H9 (cell line): ENCODE measurements around the gene SH3GL3. TPM values are rescaled to one million over a fixed set of nuclear protein-coding genes. Genes with fewer than 3 reads are reported as not detected.

ENCODE experiments used
- DNase-seq: peaks from one replicate; pipeline ENCODE4 v3.0.0-alpha.2; 2017
- H2AFZ ChIP-seq: one replicate; pipeline ENCODE4 v1.6.1; 2013; ENCODE audit warnings: mild to moderate bottlenecking, low read length, control low read depth, moderate library complexity
- H2AK5ac ChIP-seq: 2 replicates; pipeline ENCODE4 v1.6.1; 2013; ENCODE audit warnings: low read length, control low read depth, mixed read lengths; ENCODE audit not compliant: insufficient read length
- H2BK120ac ChIP-seq: one replicate; pipeline ENCODE4 v1.6.1; 2013; ENCODE audit warnings: low read depth, mild to moderate bottlenecking, low read length, control low read depth, inconsistent platforms; ENCODE audit not compliant: poor library complexity, severe bottlenecking
- H2BK12ac ChIP-seq: 2 replicates; pipeline ENCODE4 v1.6.1; 2013; ENCODE audit warnings: low read length, control low read depth, mixed read lengths, low read depth; ENCODE audit not compliant: insufficient read length
- H2BK15ac ChIP-seq: 2 replicates; pipeline ENCODE4 v1.6.1; 2013; ENCODE audit warnings: low read depth, low read length, control low read depth
- H2BK20ac ChIP-seq: one replicate; pipeline ENCODE4 v1.6.1; 2013; ENCODE audit warnings: low read depth, mild to moderate bottlenecking, low read length, control low read depth, inconsistent platforms; ENCODE audit not compliant: poor library complexity, severe bottlenecking
- H2BK5ac ChIP-seq: 2 replicates; pipeline ENCODE4 v1.6.1; 2013; ENCODE audit warnings: low read length, control low read depth, mixed read lengths; ENCODE audit not compliant: insufficient read length
- H3K14ac ChIP-seq: 2 replicates; pipeline ENCODE4 v1.6.1; 2013; ENCODE audit warnings: low read length, control low read depth; ENCODE audit not compliant: insufficient read depth
- H3K18ac ChIP-seq: 2 replicates; pipeline ENCODE4 v1.6.1; 2013; ENCODE audit warnings: low read depth, mild to moderate bottlenecking, mixed read lengths, low read length, control low read depth; ENCODE audit not compliant: insufficient read length
- H3K23ac ChIP-seq: 2 replicates; pipeline ENCODE4 v1.6.1; 2013; ENCODE audit warnings: low read length, control low read depth, mixed read lengths, low read depth; ENCODE audit not compliant: insufficient read length
- H3K23me2 ChIP-seq: 2 replicates; pipeline ENCODE4 v1.6.1; 2013; ENCODE audit warnings: low read depth, mild to moderate bottlenecking, mixed read lengths, low read length, control low read depth; ENCODE audit not compliant: insufficient read length, poor library complexity, severe bottlenecking
- H3K27ac ChIP-seq: 2 replicates; pipeline ENCODE4 v1.5.1; 2013; ENCODE audit warnings: low read length, control low read depth, mixed read lengths, low read depth; ENCODE audit not compliant: insufficient read length
- H3K27me3 ChIP-seq: 2 replicates; pipeline ENCODE4 v1.6.1; 2013; ENCODE audit warnings: low read length, control low read depth, inconsistent platforms; ENCODE audit not compliant: insufficient read depth
- H3K4ac ChIP-seq: 2 replicates; pipeline ENCODE4 v1.6.1; 2013; ENCODE audit warnings: low read depth, mild to moderate bottlenecking, control low read depth, inconsistent platforms, low read length, moderate library complexity
- H3K4me1 ChIP-seq: 2 replicates; pipeline ENCODE4 v1.6.1; 2013; ENCODE audit warnings: low read length, control low read depth, inconsistent platforms; ENCODE audit not compliant: insufficient read depth
- H3K4me2 ChIP-seq: 2 replicates; pipeline ENCODE4 v1.6.1; 2013; ENCODE audit warnings: low read length, control low read depth, mixed read lengths; ENCODE audit not compliant: insufficient read length, insufficient read depth
- H3K56ac ChIP-seq: 2 replicates; pipeline ENCODE4 v1.6.1; 2013; ENCODE audit warnings: low read depth, mild to moderate bottlenecking, mixed read lengths, low read length, control low read depth; ENCODE audit not compliant: insufficient read length
- H3K79me1 ChIP-seq: 2 replicates; pipeline ENCODE4 v1.6.1; 2013; ENCODE audit warnings: low read depth, mild to moderate bottlenecking, moderate library complexity, low read length, control low read depth, inconsistent platforms; ENCODE audit not compliant: insufficient read depth, poor library complexity, severe bottlenecking
- H3K79me2 ChIP-seq: 2 replicates; pipeline ENCODE4 v1.6.1; 2013; ENCODE audit warnings: low read length, control low read depth, inconsistent platforms; ENCODE audit not compliant: insufficient read depth
- H3K9ac ChIP-seq: 2 replicates; pipeline ENCODE4 v1.6.1; 2013; ENCODE audit warnings: low read length, control low read depth, mixed read lengths; ENCODE audit not compliant: insufficient read length; ENCODE audit errors: extremely low read depth
- H3K9me3 ChIP-seq: one replicate; pipeline ENCODE4 v1.6.1; 2013; ENCODE audit warnings: low read depth, low read length, inconsistent platforms; ENCODE audit not compliant: control insufficient read depth
- H3T11ph ChIP-seq: one replicate; pipeline ENCODE4 v1.6.1; 2013; ENCODE audit warnings: mild to moderate bottlenecking, low read length, control low read depth, inconsistent platforms
- H4K20me1 ChIP-seq: one replicate; pipeline ENCODE4 v1.6.1; 2013; ENCODE audit not compliant: control insufficient read depth, insufficient read length, insufficient read depth
- H4K5ac ChIP-seq: 2 replicates; pipeline ENCODE4 v1.6.1; 2013; ENCODE audit warnings: low read depth, mild to moderate bottlenecking, mixed read lengths, low read length, control low read depth; ENCODE audit not compliant: insufficient read length
- H4K8ac ChIP-seq: replicated peaks from 2 replicates; pipeline ENCODE4 v1.6.1; 2013; ENCODE audit warnings: low read length, control low read depth, mixed read lengths, low read depth; ENCODE audit not compliant: insufficient read length
- H4K91ac ChIP-seq: 2 replicates; pipeline ENCODE4 v1.6.1; 2013; ENCODE audit warnings: low read depth, mild to moderate bottlenecking, moderate library complexity, mixed read lengths, low read length, control low read depth; ENCODE audit not compliant: insufficient read length
- H3K27ac Mint-ChIP-seq, 3 experiments: 2 replicates in 2 of 3; 3 replicates in 1 of 3; pipeline ENCODE4 v1.8.0; 2020 to 2021; ENCODE audit warnings: mixed read lengths in 3 of 3, mild to moderate bottlenecking in 1 of 3, moderate library complexity in 1 of 3
- H3K27me3 Mint-ChIP-seq: 2 replicates; pipeline ENCODE4 v1.8.0; 2021; ENCODE audit warnings: low read depth, mild to moderate bottlenecking, moderate library complexity, mixed read lengths
- H3K36me3 Mint-ChIP-seq, 3 experiments: 2 replicates in 2 of 3; 3 replicates in 1 of 3; pipeline ENCODE4 v1.8.0; 2020 to 2021; ENCODE audit warnings: low read depth in 3 of 3, mixed read lengths in 3 of 3; ENCODE audit not compliant: insufficient read depth in 1 of 3
- H3K4me1 Mint-ChIP-seq, 2 experiments: 2 replicates each; pipeline ENCODE4 v1.8.0; 2020; ENCODE audit warnings: mixed read lengths in 2 of 2
- H3K4me3 Mint-ChIP-seq, 2 experiments: 2 replicates in 1 of 2; 3 replicates in 1 of 2; pipeline ENCODE4 v1.8.0; 2020 to 2021; ENCODE audit warnings: mild to moderate bottlenecking in 2 of 2, mixed read lengths in 2 of 2, moderate library complexity in 1 of 2
- H3K9me3 Mint-ChIP-seq, 2 experiments: 2 replicates in 1 of 2; 3 replicates in 1 of 2; pipeline ENCODE4 v1.8.0; 2020; ENCODE audit warnings: mild to moderate bottlenecking in 2 of 2, mixed read lengths in 2 of 2, moderate library complexity in 1 of 2
- CTCF ChIP-seq: fragments of 200-600 bp; sonication (generic); conservative IDR thresholded peaks from 3 replicates; pipeline ENCODE4 v1.8.0; 2021; ENCODE audit warnings: antibody characterized with exemption, mild to moderate bottlenecking
- WGBS: extraction: QIAGEN DNeasy Blood & Tissue Kit; methylation state at CpG from one replicate; pipeline ENCODE4 v1.1.7; 2013; ENCODE audit warnings: missing lambda C conversion rate, low lambda C conversion rate, mixed read lengths; ENCODE audit not compliant: insufficient read length; ENCODE audit errors: extremely low coverage; 5-methylcytosine and 5-hydroxymethylcytosine counted together
- long read RNA-seq: library from polyadenylated mRNA; unstranded; transcript quantifications from one replicate; pipeline ENCODE4 v2.0.0, GENCODE V29; 2020
- total RNA-seq: library from RNA; stranded (reverse); gene quantifications from 2 replicates; pipeline ENCODE4 v1.2.1, GENCODE V29; 2021

Gene SH3GL3
- total RNA-seq = 11.0 and 11.2 TPM in 2 replicates
- long read RNA-seq, partial matches to known transcripts = 0 of 4 reads
- long read RNA-seq, other reads (novel, unspliced or antisense) = 1 of 4 reads

DNA sequence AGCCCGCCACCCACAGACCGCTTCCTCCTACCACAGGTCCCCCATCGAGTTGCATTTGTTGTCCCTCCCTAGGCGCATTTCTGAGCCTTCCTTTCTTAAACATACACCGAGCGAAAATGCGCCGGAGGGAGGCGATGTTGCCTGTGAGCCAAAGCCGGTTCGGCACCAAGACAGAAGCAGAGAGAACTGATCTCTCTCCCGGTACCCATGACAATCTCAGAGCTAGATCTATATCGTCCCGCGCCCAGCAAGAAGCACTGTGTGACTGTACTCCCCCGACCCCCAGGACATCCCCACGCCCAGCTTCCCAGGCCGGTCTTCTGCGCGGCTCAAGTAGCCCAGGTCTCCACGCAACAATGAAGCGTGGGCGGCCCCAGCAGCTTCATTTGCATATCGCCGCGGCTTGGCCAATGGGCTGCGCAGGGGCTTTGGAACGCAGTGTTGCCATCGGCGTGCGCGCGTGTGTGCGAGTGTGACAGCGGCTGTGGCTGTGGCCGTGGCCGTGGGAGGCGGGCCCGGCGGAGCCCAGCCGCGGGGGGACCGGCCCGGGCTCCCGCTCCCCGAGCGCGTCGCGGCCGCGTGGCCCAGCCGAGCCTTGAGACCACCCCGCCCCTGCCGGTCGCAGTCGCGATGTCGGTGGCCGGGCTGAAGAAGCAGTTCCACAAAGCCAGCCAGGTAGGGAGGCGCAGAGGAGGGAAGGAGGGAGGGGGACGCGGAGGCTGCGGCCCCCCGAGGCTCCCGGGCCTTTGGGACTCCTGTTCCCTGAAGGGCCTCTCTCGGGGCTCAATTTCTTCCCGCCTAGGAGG lies at the start of gene SH3GL3:
Gene SH3GL3, plus strand, starts transcription at position 438 of the 806 bp plus-strand sequence. Its CDS starts 193 bp downstream, at position 631.
- H3K4me3 Mint-ChIP-seq = peak within 1 kb of the TSS; percentile 83 to 94
- H3K23me2 ChIP-seq = peaks cover 9% of the 10 kb centered on the region
- H3K4ac ChIP-seq = no peak within 1 kb of the TSS
- H3K27me3 Mint-ChIP-seq = peaks cover 33% of the 10 kb centered on the region
- H3K23ac ChIP-seq = no peak within 1 kb of the TSS
- no peak within 1 kb of the TSS for H2AFZ ChIP-seq
- no peaks in the 10 kb centered on the region; a peak in 1 of 7 replicates for H3K36me3 Mint-ChIP-seq
- H2BK20ac ChIP-seq = no peak within 1 kb of the TSS
- peak within 1 kb of the TSS; percentile 24 for H3K9ac ChIP-seq
- H3K9me3 Mint-ChIP-seq = peaks cover 0 to 2% of the 10 kb centered on the region in 2 experiments; a peak in 1 of 5 replicates
- H2AK5ac ChIP-seq = no peak within 1 kb of the TSS
- H4K5ac ChIP-seq = no peak within 1 kb of the TSS
- no CpG with 5 or more reads among the region's 68 CpGs for WGBS
- no peaks in the 10 kb centered on the region; the same call in 1 of the 2 replicates for H3K27me3 ChIP-seq
- H3K4me2 ChIP-seq = peak within 1 kb of the TSS; percentile 79
- H3K4me1 ChIP-seq = no peaks in the 10 kb centered on the region
- peak within 1 kb of the TSS; percentile 21 to 95 (median 94); a peak in 6 of 7 replicates for H3K27ac Mint-ChIP-seq
- peak; percentile 64 for TF ChIP-seq CTCF
- no peaks in the 10 kb centered on the region for H4K20me1 ChIP-seq
- no peak within 1 kb of the TSS for H3K27ac ChIP-seq
- H3T11ph ChIP-seq = no peak within 1 kb of the TSS
- H4K91ac ChIP-seq = no peak within 1 kb of the TSS
- no peaks in the 10 kb centered on the region for H3K79me1 ChIP-seq
- H3K56ac ChIP-seq = no peak within 1 kb of the TSS
- no peaks in the 10 kb centered on the region for H3K9me3 ChIP-seq
- H2BK15ac ChIP-seq = no peak within 1 kb of the TSS
- H2BK12ac ChIP-seq = no peak within 1 kb of the TSS
- no peak within 1 kb of the TSS for H2BK120ac ChIP-seq
- peak within 1 kb of the TSS; percentile 52 for H3K14ac ChIP-seq
- H3K4me1 Mint-ChIP-seq = peaks cover 13 to 22% of the 10 kb centered on the region in 2 experiments
- no peaks in the 10 kb centered on the region for H3K79me2 ChIP-seq
- DNase-seq = peak; percentile 87
- H4K8ac ChIP-seq = no peak within 1 kb of the TSS
- peak within 1 kb of the TSS; percentile 27 for H3K18ac ChIP-seq
- no peak within 1 kb of the TSS for H2BK5ac ChIP-seq
